HepG2 (cell line): ENCODE data around the gene OSGEPL1. TPM values are rescaled to one million over a fixed set of nuclear protein-coding genes. Genes with fewer than 3 reads are reported as not detected.

Experiments used
- ASH2L ChIP-seq: fragments of 300-600, 200-600 bp; sonication (generic); IDR thresholded peaks from 2 replicates; pipeline ENCODE4 v1.7.0; 2017; ENCODE audit warnings: low read depth, mild to moderate bottlenecking, moderate library complexity, mixed read lengths, low read length; ENCODE audit not compliant: insufficient read length
- ATF1 ChIP-seq: IDR thresholded peaks from 2 replicates; pipeline ENCODE4 v1.6.1; 2016; ENCODE audit warnings: mild to moderate bottlenecking, control low read depth
- EP300 ChIP-seq, 3 experiments: sonication (generic) in 1 of 3; formaldehyde crosslinking in 1 of 3; IDR thresholded peaks; 2 replicates each; pipeline versions ENCODE4 v1.5.1 to v1.6.1; 2011 to 2020; ENCODE audit warnings: low read depth in 2 of 3, low read length in 2 of 3, borderline replicate concordance in 1 of 3, improper control_type of control experiment in 1 of 3, mild to moderate bottlenecking in 1 of 3, missing genetic modification reagents in 1 of 3, moderate library complexity in 1 of 3
- GATAD1 ChIP-seq: IDR thresholded peaks from 2 replicates; pipeline ENCODE4 v1.6.1; 2016; ENCODE audit warnings: missing genetic modification reagents, missing compliant biosample characterization
- HOXA5 ChIP-seq: sonication (generic); formaldehyde crosslinking; IDR thresholded peaks from 2 replicates; pipeline ENCODE4 v1.4.0; 2020; ENCODE audit warnings: missing genetic modification reagents
- MTF2 ChIP-seq: sonication (generic); formaldehyde crosslinking; IDR thresholded peaks from 2 replicates; pipeline ENCODE4 v1.5.0; 2020; ENCODE audit warnings: missing genetic modification reagents, borderline replicate concordance
- NCOR1 ChIP-seq: fragments of 200-600 bp; sonication (generic); IDR thresholded peaks from 2 replicates; pipeline ENCODE4 v1.7.0; 2017; ENCODE audit warnings: antibody characterized with exemption, low read length, borderline replicate concordance
- SPEN ChIP-seq: sonication (generic); formaldehyde crosslinking; IDR thresholded peaks from 2 replicates; pipeline ENCODE4 v1.5.1; 2020; ENCODE audit warnings: low read depth, mild to moderate bottlenecking, missing genetic modification reagents
- U2AF1 ChIP-seq: fragments of 200-400 bp; formaldehyde crosslinking; optimal IDR thresholded peaks from 2 replicates; pipeline ENCODE3; 2017; ENCODE audit warnings: mild to moderate bottlenecking, low read depth, low read length
- UBTF ChIP-seq: sonication (generic); formaldehyde crosslinking; IDR thresholded peaks from 2 replicates; pipeline ENCODE4 v1.4.0; 2020; ENCODE audit warnings: mild to moderate bottlenecking, missing genetic modification reagents
- ZBTB33 ChIP-seq: sonication (generic); formaldehyde crosslinking; IDR thresholded peaks from 2 replicates; pipeline ENCODE4 v1.4.0; 2020; ENCODE audit warnings: missing genetic modification reagents
- ZFYVE20 ChIP-seq: sonication (generic); formaldehyde crosslinking; IDR thresholded peaks from 2 replicates; pipeline ENCODE4 v1.8.0; 2023; ENCODE audit warnings: low read depth, mild to moderate bottlenecking, moderate library complexity, missing genetic modification reagents, borderline replicate concordance
- ZMYM4 ChIP-seq: sonication (generic); formaldehyde crosslinking; IDR thresholded peaks from 2 replicates; pipeline ENCODE4 v1.8.1; 2023; ENCODE audit warnings: mild to moderate bottlenecking, missing genetic modification reagents
- ZNF329 ChIP-seq: sonication (generic); formaldehyde crosslinking; IDR thresholded peaks from 2 replicates; pipeline ENCODE4 v1.9.0; 2021; ENCODE audit warnings: low read depth, mild to moderate bottlenecking, missing genetic modification reagents
- ZNF382 ChIP-seq: sonication (generic); formaldehyde crosslinking; IDR thresholded peaks from 2 replicates; pipeline ENCODE4 v1.5.0; 2020; ENCODE audit warnings: missing genetic modification reagents, mild to moderate bottlenecking, borderline replicate concordance
- ZNF609 ChIP-seq: sonication (generic); formaldehyde crosslinking; IDR thresholded peaks from 2 replicates; pipeline ENCODE4 v1.4.0; 2020; ENCODE audit warnings: mild to moderate bottlenecking, missing genetic modification reagents, borderline replicate concordance
- ZSCAN31 ChIP-seq: sonication (generic); formaldehyde crosslinking; IDR thresholded peaks from 2 replicates; pipeline ENCODE4 v1.5.0; 2020; ENCODE audit warnings: low read depth, mild to moderate bottlenecking, missing genetic modification reagents
- polyA plus RNA-seq, 8 experiments: library from polyadenylated mRNA; depleted of rRNA in 3 of 8; stranded (reverse) in 7 of 8; unstranded in 1 of 8; fragments of >200 nt; fragmentation: Illumina TruSeq in 4 of 8; extraction: Trizol in 4 of 8; gene quantifications; 2 replicates each; pipeline versions ENCODE4 v1.2.1 to v1.2.3, GENCODE V29; 2011 to 2016; ENCODE audit warnings: low read depth in 4 of 8, missing spikeins in 1 of 8, mixed read lengths in 1 of 8; ENCODE audit not compliant: insufficient read depth in 1 of 8
- total RNA-seq, 5 experiments: library from RNA; depleted of rRNA; stranded (reverse); fragments of >200 nt; fragmentation: Illumina TruSeq; extraction: Trizol; gene quantifications; 2 replicates each; pipeline ENCODE4 v1.2.3, GENCODE V29; 2016; ENCODE audit warnings: low read depth in 1 of 5
- TF ChIP-seq, protein P1 (sequence below): sonication (generic); formaldehyde crosslinking; IDR thresholded peaks from 2 replicates; pipeline ENCODE4 v1.5.0; 2020; ENCODE audit warnings: missing genetic modification reagents

The OSGEPL1 gene
- total and polyA plus RNA-seq, 2 of the 13 experiments (the other 11 are each of a cell fraction or from before 2014, with no cell fraction given), result 10.2 to 10.8 TPM

GRCh38 chr2:189783451-189783926 lies 20.9 kb upstream of the OSGEPL1 start (continued):
- TF ChIP-seq ZBTB33 (CRISPR knock-in tag) (no peak), ZMYM4 (no peak), ZFYVE20 (CRISPR knock-in tag) (no peak), MTF2 (CRISPR knock-in tag) (peak; percentile 94), ASH2L (no peak), ZNF382 (CRISPR knock-in tag) (no peak), UBTF (no peak), ATF1 (no peak), HOXA5 (CRISPR knock-in tag) (no peak), U2AF1 (peak; percentile 43), ZNF609 (CRISPR knock-in tag) (no peak), EP300 (IDR thresholded peaks at IDR 0.05; ENCODE audit: low read depth in 2 of 2, low read length in 2 of 2) (no peak), EP300 (CRISPR knock-in tag; IDR thresholded peaks at IDR 0.05; ENCODE audit: borderline replicate concordance) (no peak), GATAD1 (CRISPR knock-in tag) (peak; percentile 45), NCOR1 (no peak), ZNF329 (no peak; the same call in 1 of the 2 replicates), SPEN (CRISPR knock-in tag) (no peak), ZSCAN31 (CRISPR knock-in tag) (no peak)
- TF ChIP-seq, protein P1, sequence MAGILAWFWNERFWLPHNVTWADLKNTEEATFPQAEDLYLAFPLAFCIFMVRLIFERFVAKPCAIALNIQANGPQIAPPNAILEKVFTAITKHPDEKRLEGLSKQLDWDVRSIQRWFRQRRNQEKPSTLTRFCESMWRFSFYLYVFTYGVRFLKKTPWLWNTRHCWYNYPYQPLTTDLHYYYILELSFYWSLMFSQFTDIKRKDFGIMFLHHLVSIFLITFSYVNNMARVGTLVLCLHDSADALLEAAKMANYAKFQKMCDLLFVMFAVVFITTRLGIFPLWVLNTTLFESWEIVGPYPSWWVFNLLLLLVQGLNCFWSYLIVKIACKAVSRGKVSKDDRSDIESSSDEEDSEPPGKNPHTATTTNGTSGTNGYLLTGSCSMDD (CRISPR knock-in tag), result no peak
